ENCODE results near the gene NT5C3B.
"Not testable (repeated sequence)": the region's sequence is repeated elsewhere in the genome, so short reads cannot be mapped to it uniquely, and the experiment has no call there.

NT5C3B gene

GRCh38 chr17:41837761-41838538 is 1.9 kb upstream of the NT5C3B start, which contains the start of gene KLHL10:
KLHL10 (plus strand) TSS chr17:41837825; CDS start chr17:41837933, 108 bp downstream.
- DNase-seq, result no peak

GRCh38 chr17:41836550-41837196 is 641 bp upstream of the NT5C3B start:
- no peak for DNase-seq

GRCh38 chr17:41835214-41835799 is 725 bp downstream of the NT5C3B start:
- DNase-seq, result peak; percentile 45

GRCh38 chr17:41829961-41830360 is 6.1 kb downstream of the NT5C3B start:
- DNase-seq, result not testable (repeated sequence)

- no peak for DNase-seq
Measured at GRCh38 chr17:41825175-41825845, 10.7 kb downstream of the NT5C3B start.

GRCh38 chr17:41824086-41824485 is 11.9 kb downstream of the NT5C3B start:
- peak; percentile 46 for DNase-seq

- DNase-seq, result peak; percentile 41
Measured at GRCh38 chr17:41823580-41823979, 12.5 kb downstream of the NT5C3B start.

- DNase-seq, result no peak
Measured at GRCh38 chr17:41823141-41823524, 12.9 kb downstream of the NT5C3B start.

- no peak for DNase-seq
Measured at GRCh38 chr17:41822216-41823140, 13.6 kb downstream of the NT5C3B start.

- no peak for DNase-seq
Measured at GRCh38 chr17:41821776-41822175, 14.3 kb downstream of the NT5C3B start.

GRCh38 chr17:41818024-41818423 is 18.0 kb downstream of the NT5C3B start:
- DNase-seq, result no peak

GRCh38 chr17:41816637-41817320 is 19.3 kb downstream of the NT5C3B start:
- DNase-seq, result no peak

GRCh38 chr17:41814195-41814594 is 21.8 kb downstream of the NT5C3B start:
- DNase-seq, result no peak

- no peak for DNase-seq
Measured at GRCh38 chr17:41813699-41814124, 22.3 kb downstream of the NT5C3B start.

- DNase-seq, result no peak
Measured at GRCh38 chr17:41813152-41813680, 22.8 kb downstream of the NT5C3B start.

- DNase-seq, result peak; percentile 90
Measured at GRCh38 chr17:41812381-41813151, 23.5 kb downstream of the NT5C3B start, which contains the start of gene FKBP10. FKBP10 (plus strand) TSS chr17:41813004; CDS start chr17:41813035, 31 bp downstream.

- peak; percentile 86 for DNase-seq
Measured at GRCh38 chr17:41811549-41812380, 24.3 kb downstream of the NT5C3B start, which contains the start of gene P3H4. P3H4 (minus strand) TSS chr17:41811949; CDS start chr17:41811915, 34 bp downstream.

- DNase-seq, result peak; percentile 59
Measured at GRCh38 chr17:41810659-41811548, 25.1 kb downstream of the NT5C3B start.
